Endothelial cell of umbilical vein (primary cell): ENCODE measurements around the gene DNMT1. TPM values are rescaled to one million over a fixed set of nuclear protein-coding genes. Genes with fewer than 3 reads are reported as not detected.

Experiments
- BruUV-seq: library from RNA; stranded (reverse); fragments of 400-500 nt; replicated peaks from 2 replicates; lab custom pipeline; 2021; lab: Mats Ljungman, UMichigan
- CTCF ChIA-PET: fragments of 300-600, 350-600 bp; sonication (Branson Sonifier 250); formaldehyde crosslinking; loops from one replicate; lab custom pipeline; 2021; ENCODE audit warnings: antibody characterized with exemption, inconsistent platforms; lab: Charles Lee
- POLR2A ChIA-PET: fragments of 300-600, 350-600 bp; sonication (Branson Sonifier 250); formaldehyde crosslinking; loops from one replicate; lab custom pipeline; 2021; ENCODE audit warnings: antibody characterized with exemption, inconsistent platforms; lab: Charles Lee
- DNase-seq: peaks from one replicate; pipeline ENCODE4 v3.0.0-alpha.2; 2011; ENCODE audit warnings: low read depth, low spot score
- FAIRE-seq: peaks from 2 replicates; lab custom pipeline; 2011; peaks lifted over from hg19 to GRCh38; lab: Jason Lieb, UNC
- H2AFZ ChIP-seq: 2 replicates; pipeline ENCODE4 v1.6.0; 2012; ENCODE audit warnings: low read depth, low read length, control low read depth, inconsistent platforms
- H3K27ac ChIP-seq: 2 replicates; pipeline ENCODE4 v1.5.1; 2011; ENCODE audit warnings: low read depth, mild to moderate bottlenecking, control low read depth, low read length, moderate library complexity; ENCODE audit not compliant: insufficient read depth
- H3K27me3 ChIP-seq, 2 experiments: 2 replicates each; pipeline versions ENCODE4 v1.6.0 to v1.6.1; 2011; ENCODE audit warnings: low read length in 2 of 2, mixed read lengths in 1 of 2; ENCODE audit not compliant: control insufficient read depth in 2 of 2, insufficient read depth in 2 of 2
- H3K36me3 ChIP-seq, 2 experiments: 2 replicates in 1 of 2; 3 replicates in 1 of 2; pipeline ENCODE4 v1.5.1; 2011; ENCODE audit warnings: low read length in 2 of 2, mild to moderate bottlenecking in 1 of 2, moderate library complexity in 1 of 2; ENCODE audit not compliant: control insufficient read depth in 2 of 2, insufficient read depth in 2 of 2; ENCODE audit errors: extremely low read depth in 1 of 2
- H3K4me1 ChIP-seq: 3 replicates; pipeline ENCODE4 v1.5.1; 2011; ENCODE audit warnings: mild to moderate bottlenecking, low read length; ENCODE audit not compliant: control insufficient read depth, insufficient read depth; ENCODE audit errors: extremely low read depth
- H3K4me2 ChIP-seq: 2 replicates; pipeline ENCODE4 v1.6.1; 2011; ENCODE audit warnings: low read length, control low read depth, mixed read lengths; ENCODE audit not compliant: insufficient read depth
- H3K4me3 ChIP-seq, 3 experiments: fragments of 200-600 bp in 1 of 3; sonication (generic), shearing (Covaris generic) in 1 of 3; replicated peaks in 1 of 3; 2 replicates each; pipeline ENCODE4 v1.5.1; 2011 to 2016; ENCODE audit warnings: control low read depth in 3 of 3, low read length in 3 of 3, mild to moderate bottlenecking in 2 of 3, inconsistent platforms in 1 of 3, low read depth in 1 of 3, moderate library complexity in 1 of 3; ENCODE audit not compliant: insufficient read depth in 1 of 3
- H3K79me2 ChIP-seq: 2 replicates; pipeline ENCODE4 v1.6.0; 2012; ENCODE audit warnings: low read length, inconsistent platforms; ENCODE audit not compliant: control insufficient read depth, insufficient read depth
- H3K9ac ChIP-seq: replicated peaks from 2 replicates; pipeline ENCODE3; 2011; ENCODE audit warnings: low read length, control low read depth; ENCODE audit not compliant: insufficient read depth; ENCODE audit errors: extremely low read depth
- H3K9me1 ChIP-seq: replicated peaks from 3 replicates; pipeline ENCODE4 v1.6.0; 2011; ENCODE audit warnings: mild to moderate bottlenecking, low read length; ENCODE audit not compliant: control insufficient read depth, insufficient read depth; ENCODE audit errors: extremely low read depth
- H3K9me3 ChIP-seq: replicated peaks from 2 replicates; pipeline ENCODE4 v1.5.1; 2012; ENCODE audit warnings: low read length, inconsistent platforms; ENCODE audit not compliant: control insufficient read depth, insufficient read depth
- H4K20me1 ChIP-seq: replicated peaks from 2 replicates; pipeline ENCODE3; 2011; ENCODE audit warnings: mild to moderate bottlenecking, low read length; ENCODE audit not compliant: control insufficient read depth, insufficient read depth; ENCODE audit errors: extremely low read depth
- CTCF ChIP-seq, 2 donors: IDR thresholded peaks; 1 replicate in 1 of 2; 2 replicates in 1 of 2; pipeline ENCODE4 v1.5.1; 2011; ENCODE audit warnings: low read length in 2 of 2, mild to moderate bottlenecking in 2 of 2, moderate library complexity in 2 of 2, control low read depth in 1 of 2, inconsistent platforms in 1 of 2, low read depth in 1 of 2; ENCODE audit not compliant: insufficient read depth in 1 of 2; ENCODE audit errors: extremely low read depth in 1 of 2
- EZH2 ChIP-seq: IDR thresholded peaks from 2 replicates; pipeline ENCODE4 v1.6.1; 2012; ENCODE audit warnings: borderline replicate concordance, low read depth, mild to moderate bottlenecking, moderate library complexity, low read length, inconsistent platforms; ENCODE audit not compliant: severe bottlenecking
- FOS ChIP-seq: IDR thresholded peaks from 2 replicates; pipeline ENCODE4 v1.6.1; 2011; ENCODE audit warnings: mild to moderate bottlenecking, low read length, moderate library complexity, borderline replicate concordance; ENCODE audit not compliant: insufficient read depth
- GATA2 ChIP-seq: IDR thresholded peaks from 2 replicates; pipeline ENCODE4 v1.7.0; 2011; ENCODE audit warnings: low read depth, mild to moderate bottlenecking, moderate library complexity, mixed read lengths, low read length; ENCODE audit not compliant: insufficient read length, insufficient read depth
- JUN ChIP-seq: IDR thresholded peaks from 2 replicates; pipeline ENCODE4 v1.6.1; 2011; ENCODE audit warnings: borderline replicate concordance, low read depth; ENCODE audit not compliant: insufficient read length, insufficient read depth
- MAX ChIP-seq: IDR thresholded peaks from 2 replicates; pipeline ENCODE4 v1.6.1; 2011; ENCODE audit not compliant: insufficient read depth, insufficient read length
- MYC ChIP-seq: IDR thresholded peaks from one replicate; pipeline ENCODE4 v1.6.1; 2011; ENCODE audit warnings: mild to moderate bottlenecking, low read depth, low read length
- POLR2A ChIP-seq: IDR thresholded peaks from 2 replicates; pipeline ENCODE4 v1.6.1; 2012; ENCODE audit warnings: low read depth, mild to moderate bottlenecking, control low read depth, low read length
- POLR2AphosphoS5 ChIP-seq: IDR thresholded peaks from 2 replicates; pipeline ENCODE4 v1.6.1; 2012; ENCODE audit warnings: low read depth, mild to moderate bottlenecking, control low read depth, low read length, moderate library complexity; ENCODE audit not compliant: insufficient read depth
- dilution Hi-C: fragments of 300-500 bp; cut with MboI; formaldehyde crosslinking; loops from one replicate; pipeline ENCODE4 v1.15.0; 2019; ENCODE audit warnings: low sequenced_read_pairs; ENCODE audit not compliant: extremely low pct_ligation_motif_present
- intact Hi-C: fragments of 100-400 bp; cut with micrococcal nuclease; formaldehyde crosslinking; loops from one replicate; pipeline ENCODE4 v1.10.0; 2022
- polyA plus RNA-seq, 4 experiments: library from polyadenylated mRNA; depleted of rRNA in 3 of 4; stranded (reverse) in 3 of 4; unstranded in 1 of 4; fragments of >200 nt; gene quantifications; 2 replicates each; pipeline versions ENCODE4 v1.2.1 to v1.2.3, GENCODE V29; 2011 to 2012; ENCODE audit warnings: missing spikeins in 1 of 4
- total RNA-seq: library from RNA; stranded (reverse); gene quantifications from 2 replicates; pipeline ENCODE4 v1.2.3, GENCODE V29; 2021

Gene DNMT1
- total and polyA plus RNA-seq, 2 donors (not counting 3 experiments of a cell fraction or from before 2014, with no cell fraction given), result 53.4 to 165 TPM

- FAIRE-seq (no peak), DNase-seq (no peak)
- no peak overlapping the region for H3K4me3 ChIP-seq
- H3K4me2 ChIP-seq, result no peak overlapping the region
- H3K9me1 ChIP-seq, result no peaks in the 10 kb centered on the region
- POLR2A ChIA-PET, result no interaction called here
- H3K9me3 ChIP-seq, result no peaks in the 10 kb centered on the region
- no peaks in the 10 kb centered on the region for H3K4me1 ChIP-seq
- dilution Hi-C loops (no loop called here), intact Hi-C loops (no loop called here)
- TF ChIP-seq JUN (no peak), CTCF (IDR thresholded peaks at IDR 0.05; ENCODE audit: extremely low read depth in 1 of 2, insufficient read depth in 1 of 2, low read depth in 1 of 2, low read length in 2 of 2) (no peak), MAX (no peak), FOS (no peak), EZH2 (no peak), MYC (no peak), GATA2 (no peak), POLR2AphosphoS5 (no peak), POLR2A (no peak)
- H3K27ac ChIP-seq, result no peak overlapping the region
- no peak overlapping the region for H3K9ac ChIP-seq
- no TSS peak for BruUV-seq
- H4K20me1 ChIP-seq, result no peaks in the 10 kb centered on the region
- no peak overlapping the region for H2AFZ ChIP-seq
- no peaks in the 10 kb centered on the region for H3K79me2 ChIP-seq
- peaks cover 32 to 47% of the 10 kb centered on the region in 2 experiments for H3K36me3 ChIP-seq
- CTCF ChIA-PET, result no interaction called here
- no peaks in the 10 kb centered on the region for H3K27me3 ChIP-seq
These were observed 45.3 kb downstream of the DNMT1 start for GRCh38 chr19:10149427-10149826.
